GM21737 (cell line): Measurements from ENCODE around the gene ANKRD13D.
"Not testable (repeated sequence)": the region's sequence is repeated elsewhere in the genome, so short reads cannot be mapped to it uniquely, and the experiment has no call there.

Source experiments
- ATAC-seq: cut with Tn5 transposase; IDR thresholded peaks from one replicate; pipeline ENCODE4 v1.9.1; 2021; ENCODE audit warnings: mild to moderate bottlenecking, moderate library complexity; ENCODE audit not compliant: unreplicated experiment

Gene ANKRD13D

DNA sequence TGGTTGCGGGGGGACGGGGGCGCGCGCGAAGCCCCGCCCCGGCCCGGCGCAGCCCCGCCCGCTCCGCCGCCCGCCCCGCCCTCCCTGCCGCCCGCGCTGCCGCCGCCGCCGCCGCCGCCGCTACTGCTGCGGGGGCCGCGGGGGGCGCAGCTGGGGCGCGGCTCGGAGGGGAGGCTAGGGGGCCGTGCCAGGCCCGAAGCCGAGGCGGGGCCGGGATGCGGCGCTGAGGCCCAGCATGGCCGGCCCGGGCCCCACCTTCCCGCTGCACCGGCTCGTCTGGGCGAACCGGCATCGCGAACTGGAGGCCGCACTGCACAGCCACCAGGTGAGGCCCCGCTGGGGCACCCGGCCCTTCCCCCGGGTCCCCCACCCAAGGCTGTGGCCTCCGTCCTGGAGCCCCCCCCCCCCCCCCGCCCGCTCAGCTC, at the start of gene ANKRD13D:
ANKRD13D (plus strand) TSS at position 78 of the 425 bp plus-strand sequence; CDS start at position 236, 158 bp downstream.
- ATAC-seq = no peak

DNA sequence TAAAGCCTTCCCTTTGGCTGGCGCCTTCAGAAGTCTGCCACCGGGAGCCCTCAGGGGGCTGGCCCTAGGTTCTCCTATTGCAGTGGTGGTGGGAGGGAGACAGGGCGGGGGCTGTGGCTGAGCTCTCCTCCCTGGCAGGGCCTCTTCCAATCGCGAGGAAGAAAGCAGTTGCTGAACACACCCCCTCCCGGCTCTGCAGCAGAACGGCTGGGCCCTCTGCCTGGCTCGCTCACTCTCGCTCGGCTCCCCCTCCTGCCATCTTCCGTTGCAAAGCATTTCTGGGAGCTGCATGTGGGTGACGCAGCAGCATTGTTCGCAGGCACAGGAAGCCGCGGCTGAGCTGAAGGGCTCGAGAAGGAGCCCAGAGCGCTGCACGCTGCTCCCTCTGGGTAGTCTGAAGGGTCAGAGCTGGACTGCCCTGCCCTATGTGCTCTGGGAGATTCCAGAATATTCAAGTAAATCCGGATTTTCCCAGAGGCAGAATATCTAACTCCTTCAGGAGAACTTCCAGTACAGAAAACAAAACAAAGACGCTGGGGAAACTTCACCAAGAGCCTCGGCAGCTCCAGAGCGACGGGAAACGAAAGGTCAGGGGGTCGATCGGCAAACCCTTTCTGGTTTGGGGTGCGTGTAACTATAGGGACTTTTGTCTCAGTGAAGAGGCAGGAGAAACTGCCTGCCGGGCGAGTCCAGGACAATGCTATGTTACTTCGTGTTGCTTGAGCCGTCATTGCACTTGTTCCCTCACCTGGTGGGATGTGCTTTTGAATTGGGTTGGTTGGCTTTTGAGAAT, 49.1 kb upstream of the ANKRD13D start:
- ATAC-seq = peak; percentile 76

DNA sequence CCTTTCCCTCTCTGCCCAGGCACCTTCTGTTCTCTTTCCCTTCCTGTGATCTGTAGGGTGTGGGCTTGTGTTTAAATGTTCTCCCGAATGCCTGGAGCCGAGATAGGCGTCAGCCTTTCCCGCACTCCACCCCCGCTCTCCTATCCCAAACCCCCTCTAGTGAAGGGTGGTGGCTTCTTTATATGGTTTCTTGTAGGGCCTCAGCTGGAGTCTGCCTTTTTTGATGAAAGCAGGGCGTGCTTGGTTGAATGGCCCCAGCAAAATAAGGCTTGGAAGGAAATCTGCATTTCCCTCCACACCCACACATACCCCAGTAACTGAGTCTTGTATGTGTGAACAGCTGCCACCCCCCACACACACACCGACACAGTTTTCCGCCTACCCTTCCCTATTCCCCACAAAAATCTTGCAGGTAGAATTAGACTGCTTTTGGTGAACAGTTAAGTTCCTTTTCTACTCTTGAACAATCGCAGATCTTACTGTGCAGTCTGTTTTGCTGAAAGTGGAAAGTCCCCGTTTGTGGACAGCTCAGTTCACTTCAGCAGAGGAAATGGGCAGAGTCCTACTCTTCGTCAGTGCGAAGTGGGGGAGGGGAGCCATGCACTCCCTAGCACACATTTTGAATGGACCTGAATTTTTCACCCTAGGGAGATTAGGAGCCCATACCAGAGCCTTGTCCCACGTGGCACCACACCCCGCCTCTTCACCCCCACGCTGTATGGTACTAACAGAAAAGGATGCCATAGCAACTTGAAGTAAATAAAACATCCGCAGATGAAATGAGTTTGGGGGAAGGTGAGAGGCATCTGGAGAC, 48.3 kb upstream of the ANKRD13D start:
- peak; percentile 41 for ATAC-seq

DNA sequence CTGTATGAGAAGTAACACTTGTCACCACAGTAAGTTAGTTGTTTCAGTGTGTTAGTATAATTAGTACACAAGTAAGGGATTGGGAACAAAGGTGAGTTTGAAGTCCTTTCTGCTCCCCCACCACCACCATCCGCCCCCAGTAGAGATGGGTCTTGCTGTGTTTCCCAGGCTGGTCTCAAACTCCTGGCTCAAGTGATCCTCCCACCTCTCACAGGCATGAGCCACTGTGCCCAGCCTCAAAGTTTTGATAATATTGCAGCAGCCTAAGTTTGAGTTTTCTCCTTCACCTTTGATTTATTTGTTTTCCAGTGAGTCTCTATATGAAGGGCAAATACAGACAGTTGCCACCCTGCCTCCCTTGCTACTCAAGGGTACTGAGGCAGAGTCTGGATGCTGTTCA, 46.6 kb upstream of the ANKRD13D start:
- no peak for ATAC-seq

DNA sequence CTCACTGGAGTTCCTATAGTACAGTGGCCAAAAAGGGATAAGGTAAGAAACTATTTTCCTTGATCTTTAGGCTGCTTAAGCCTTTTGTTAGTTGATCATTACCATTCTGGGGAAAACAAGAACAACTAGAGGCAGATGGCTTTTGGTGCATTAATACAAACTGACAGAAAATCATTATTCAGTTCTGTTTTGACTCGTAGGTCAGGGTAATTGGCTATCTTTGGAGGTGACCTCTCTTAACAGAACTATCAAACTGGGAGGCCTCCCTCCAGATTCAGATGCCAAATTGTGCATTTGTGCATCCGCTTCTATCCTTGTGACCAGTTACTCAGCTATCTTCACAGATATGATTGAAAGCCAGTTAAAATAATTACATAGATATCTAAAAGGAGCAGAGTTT, 46.1 kb upstream of the ANKRD13D start:
- no peak for ATAC-seq

DNA sequence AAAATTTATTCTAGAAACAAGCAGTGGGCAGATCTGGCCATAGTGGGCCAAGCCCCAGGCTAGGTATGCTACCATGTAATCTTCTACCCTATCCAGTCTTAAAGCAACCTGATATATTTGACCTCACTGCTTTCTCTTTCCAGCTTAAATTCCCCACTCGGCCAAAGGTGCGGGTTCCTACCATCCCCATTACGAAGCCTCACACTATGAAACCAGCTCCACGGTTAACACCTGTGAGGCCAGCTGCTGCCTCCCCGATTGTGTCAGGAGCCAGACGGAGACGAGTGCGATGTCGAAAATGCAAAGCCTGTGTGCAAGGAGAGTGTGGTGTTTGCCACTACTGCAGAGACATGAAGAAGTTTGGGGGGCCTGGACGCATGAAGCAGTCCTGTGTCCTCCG, 44.1 kb upstream of the ANKRD13D start:
- no peak for ATAC-seq

DNA sequence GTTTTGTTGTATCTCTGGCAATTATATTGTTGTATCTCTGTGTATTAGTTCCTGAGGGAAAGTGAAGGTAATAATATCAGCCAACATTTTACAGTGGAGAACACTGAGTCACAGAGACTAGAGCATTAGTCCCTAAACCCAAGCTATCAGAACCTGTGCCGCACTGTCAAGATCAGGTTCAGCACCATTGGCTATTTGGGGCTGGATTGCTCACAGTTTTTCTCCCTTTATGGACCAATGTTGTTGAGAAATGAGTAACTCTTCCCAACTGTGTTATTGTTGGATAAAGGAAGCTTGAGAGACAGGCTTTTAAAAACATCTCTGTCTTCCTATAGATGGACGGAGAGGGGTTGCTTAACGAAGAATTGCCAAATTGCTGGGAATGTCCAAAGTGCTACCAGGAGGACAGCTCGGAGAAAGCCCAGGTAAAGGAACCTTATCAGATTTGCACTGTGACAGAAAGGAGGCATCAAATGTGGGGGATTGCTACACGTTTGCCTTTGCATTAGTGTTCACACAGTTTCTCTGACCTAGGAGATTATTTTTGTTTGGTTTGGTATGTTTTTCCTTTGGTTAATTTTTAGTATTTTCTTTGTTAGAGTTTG, 41.1 kb upstream of the ANKRD13D start:
- no peak for ATAC-seq

DNA sequence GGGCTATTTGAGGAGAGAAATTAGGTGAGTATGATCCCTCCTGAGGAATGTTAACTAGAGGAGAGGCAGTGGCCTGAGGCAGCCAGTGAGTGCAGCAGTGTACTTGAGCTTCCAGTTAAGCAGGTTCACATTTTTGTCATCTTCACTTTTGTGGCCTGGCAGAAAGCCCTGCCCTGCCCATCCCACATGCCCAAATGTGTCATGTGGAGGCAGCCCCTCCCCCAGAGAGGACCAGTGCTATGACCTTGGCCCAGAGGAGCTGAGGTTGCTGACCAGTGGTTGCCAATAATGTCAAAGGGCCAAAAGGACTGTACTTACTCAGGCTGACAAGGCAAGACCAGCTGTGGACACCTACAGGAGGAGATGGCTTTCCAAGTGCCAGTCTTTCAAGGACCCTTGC, 40.5 kb upstream of the ANKRD13D start:
- ATAC-seq = no peak

DNA sequence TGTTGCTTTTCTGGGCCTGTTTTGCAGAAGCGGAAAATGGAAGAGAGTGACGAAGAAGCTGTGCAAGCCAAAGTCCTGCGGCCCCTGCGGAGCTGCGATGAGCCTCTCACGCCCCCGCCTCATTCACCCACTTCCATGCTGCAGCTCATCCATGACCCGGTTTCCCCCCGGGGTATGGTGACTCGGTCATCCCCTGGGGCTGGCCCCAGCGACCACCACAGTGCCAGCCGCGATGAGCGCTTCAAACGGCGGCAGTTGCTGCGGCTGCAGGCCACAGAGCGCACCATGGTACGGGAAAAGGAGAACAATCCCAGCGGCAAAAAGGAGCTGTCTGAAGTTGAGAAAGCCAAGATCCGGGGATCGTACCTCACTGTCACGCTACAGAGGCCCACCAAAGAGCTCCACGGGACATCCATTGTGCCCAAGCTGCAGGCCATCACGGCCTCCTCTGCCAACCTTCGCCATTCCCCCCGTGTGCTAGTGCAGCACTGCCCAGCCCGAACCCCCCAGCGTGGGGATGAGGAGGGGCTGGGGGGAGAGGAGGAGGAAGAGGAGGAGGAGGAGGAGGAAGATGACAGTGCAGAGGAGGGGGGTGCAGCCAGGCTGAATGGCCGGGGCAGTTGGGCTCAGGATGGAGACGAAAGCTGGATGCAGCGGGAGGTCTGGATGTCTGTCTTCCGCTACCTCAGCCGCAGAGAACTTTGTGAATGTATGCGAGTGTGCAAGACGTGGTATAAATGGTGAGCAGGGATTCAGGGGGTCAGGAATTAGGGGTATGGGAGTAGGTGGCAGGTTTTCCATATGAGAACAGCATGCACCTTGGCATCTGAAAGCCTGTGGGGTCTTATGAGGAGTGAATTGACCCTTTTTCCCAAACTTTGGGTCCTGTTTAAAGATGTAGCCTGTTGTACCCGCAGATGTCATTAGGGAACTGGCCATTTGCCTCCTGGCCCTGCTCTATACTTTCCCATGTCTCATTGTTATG, 38.8 kb upstream of the ANKRD13D start:
- ATAC-seq = no peak

DNA sequence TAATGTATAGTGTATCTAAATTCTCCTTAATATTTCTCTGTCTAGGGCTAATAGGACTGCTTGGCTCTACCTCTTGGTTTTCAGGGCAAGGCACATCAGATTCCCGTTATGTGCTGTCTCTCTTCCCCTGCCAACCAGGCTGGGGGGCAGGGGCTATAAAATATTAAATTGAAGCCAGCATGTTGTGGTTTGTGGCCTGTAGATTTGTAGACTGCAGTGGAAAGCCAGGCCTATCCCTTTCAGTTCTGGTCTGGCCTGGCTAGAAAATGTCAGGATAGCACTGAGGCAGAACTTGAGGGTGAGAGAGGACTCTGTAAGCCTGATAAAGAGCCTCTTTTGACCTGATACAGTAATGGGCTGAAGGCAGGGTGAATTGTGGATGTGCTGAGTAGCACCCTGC, 37.3 kb upstream of the ANKRD13D start:
- no peak for ATAC-seq

DNA sequence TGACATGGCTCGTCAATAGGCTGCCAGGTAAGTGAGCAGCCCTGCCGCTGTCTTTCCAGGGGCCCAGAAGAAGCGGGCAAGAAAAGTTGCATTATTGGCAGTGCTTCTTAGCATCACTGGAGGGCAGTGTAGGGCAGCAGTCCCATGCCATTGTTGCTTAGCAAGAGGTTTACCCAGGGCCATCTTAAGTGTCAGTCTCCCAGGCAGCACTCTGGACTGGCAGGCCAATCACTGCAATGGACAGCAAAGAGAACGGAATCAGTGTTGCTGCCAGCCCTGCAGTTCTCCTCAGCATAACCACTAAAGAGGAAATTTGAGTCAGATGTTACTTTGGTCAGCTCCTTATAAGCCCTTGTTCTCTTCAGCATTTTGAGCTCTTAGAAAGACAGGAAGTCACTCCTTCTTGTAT, 36.3 kb upstream of the ANKRD13D start:
- ATAC-seq = no peak

DNA sequence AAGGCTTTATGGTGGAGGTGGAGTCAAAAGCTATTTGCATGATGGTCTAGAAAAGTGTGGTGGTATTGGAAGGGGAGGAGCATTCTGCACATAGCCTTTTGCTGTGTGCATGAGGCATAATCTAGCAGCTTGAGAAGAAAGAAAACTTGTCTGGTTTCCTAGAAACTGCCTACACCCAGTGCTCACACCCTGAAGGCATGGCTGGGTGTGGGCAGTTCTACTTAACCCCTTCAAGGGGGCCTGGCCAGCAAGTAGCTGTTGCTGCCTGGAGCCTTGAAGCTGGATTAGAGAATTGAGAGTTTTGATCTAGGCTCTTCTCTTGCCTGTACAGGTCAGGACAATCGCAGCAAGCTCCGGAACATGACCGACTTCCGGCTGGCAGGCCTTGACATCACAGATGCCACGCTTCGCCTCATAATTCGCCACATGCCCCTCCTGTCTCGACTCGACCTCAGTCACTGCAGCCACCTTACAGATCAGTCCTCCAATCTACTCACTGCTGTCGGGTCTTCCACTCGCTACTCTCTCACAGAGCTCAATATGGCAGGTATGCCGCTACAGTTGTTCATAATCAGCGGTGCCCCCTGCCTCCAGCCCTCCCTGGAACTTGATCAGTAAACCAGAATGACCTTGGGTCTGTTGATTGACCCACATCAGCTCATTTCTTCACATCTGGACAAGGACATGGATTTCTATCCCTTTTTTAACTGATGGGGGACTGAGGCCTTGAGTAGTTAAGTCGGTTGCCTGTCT, 35.1 kb upstream of the ANKRD13D start:
- ATAC-seq = no peak

DNA sequence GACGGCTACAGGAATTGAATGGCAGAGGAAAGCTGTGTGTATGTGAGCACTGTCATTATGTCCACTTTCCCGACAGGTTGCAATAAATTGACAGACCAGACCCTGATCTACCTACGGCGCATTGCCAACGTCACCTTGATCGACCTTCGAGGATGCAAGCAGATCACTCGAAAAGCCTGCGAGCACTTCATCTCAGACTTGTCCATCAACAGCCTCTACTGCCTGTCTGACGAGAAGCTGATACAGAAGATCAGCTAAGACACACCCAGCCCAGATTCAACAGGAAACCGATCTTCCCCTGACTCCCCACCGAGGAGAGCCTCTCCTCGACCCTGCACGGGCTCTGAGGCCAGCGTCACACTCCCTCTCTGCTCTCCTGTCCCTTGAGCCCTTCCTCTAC, 34.3 kb upstream of the ANKRD13D start:
- ATAC-seq = no peak

DNA sequence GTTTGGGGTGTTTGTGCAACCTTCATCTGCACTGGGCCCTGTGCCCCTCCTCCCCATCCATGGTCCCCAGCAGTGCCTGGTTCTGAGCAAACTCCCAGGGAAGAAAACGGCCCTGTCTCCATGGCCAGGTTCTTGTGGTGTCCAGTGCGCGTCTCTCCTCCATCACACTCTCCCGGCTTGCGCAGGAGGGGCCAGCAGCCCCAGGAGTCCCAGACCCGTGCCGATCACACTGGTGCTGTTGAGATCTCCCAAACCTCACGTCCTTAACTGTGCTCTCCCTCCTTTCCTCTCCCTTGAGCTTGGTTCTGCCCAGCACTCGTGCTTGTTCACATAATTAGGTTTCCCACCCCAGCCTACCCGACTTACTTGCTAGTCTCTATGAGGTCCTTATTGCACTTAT, 33.8 kb upstream of the ANKRD13D start:
- no peak for ATAC-seq

DNA sequence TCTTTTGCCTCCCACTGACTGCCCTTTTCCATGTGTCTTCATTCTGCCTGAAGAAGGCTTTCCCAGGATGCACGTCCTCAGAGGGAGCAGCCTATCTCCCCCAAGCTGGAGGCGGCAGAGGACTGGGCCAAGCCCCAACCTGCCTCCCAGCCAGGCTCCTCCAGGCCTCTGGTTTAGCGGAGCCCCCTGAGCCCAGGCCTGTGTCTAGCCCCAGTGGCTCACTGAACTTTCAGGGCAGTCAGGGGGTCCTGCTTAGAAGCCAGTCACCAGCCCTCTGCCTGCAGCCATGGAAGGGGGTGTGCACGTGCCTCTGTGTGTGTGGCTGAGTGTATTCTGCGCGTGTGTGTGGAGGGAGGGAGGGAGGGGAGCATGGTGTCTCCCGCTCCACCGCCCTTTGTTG, 33.2 kb upstream of the ANKRD13D start:
- no peak for ATAC-seq

DNA sequence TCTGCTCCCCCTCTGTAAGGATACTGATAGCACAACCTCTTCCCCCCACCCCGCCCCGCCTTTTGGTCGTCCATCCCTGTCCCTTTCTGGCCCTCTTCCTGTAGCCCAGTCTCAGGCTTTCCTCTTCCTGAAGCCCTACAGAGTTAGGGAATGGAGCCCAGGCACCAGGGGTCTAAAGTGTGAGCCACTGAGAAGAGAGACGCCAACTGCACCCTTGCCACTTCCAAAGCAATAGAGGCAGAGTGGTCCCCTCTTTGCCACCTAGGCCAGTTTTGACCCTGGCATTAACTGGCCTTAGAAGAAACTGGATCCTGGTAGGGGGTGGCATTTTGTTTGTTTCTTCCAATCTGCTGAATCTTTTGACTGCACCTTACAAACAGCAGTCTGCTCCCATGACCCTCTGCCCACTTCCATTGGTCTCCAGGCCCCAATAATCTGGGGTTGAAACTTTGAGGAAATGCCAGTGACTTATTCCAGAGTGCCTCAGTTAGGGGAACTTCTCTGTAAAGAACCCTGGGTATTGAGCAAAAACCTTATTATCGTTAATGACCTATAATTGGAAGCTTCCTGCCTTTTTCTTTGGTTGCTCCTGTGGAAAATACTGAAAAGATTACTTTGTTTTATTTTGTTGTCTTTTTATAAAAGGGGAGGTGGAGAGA, 32.5 kb upstream of the ANKRD13D start:
- ATAC-seq = no peak

DNA sequence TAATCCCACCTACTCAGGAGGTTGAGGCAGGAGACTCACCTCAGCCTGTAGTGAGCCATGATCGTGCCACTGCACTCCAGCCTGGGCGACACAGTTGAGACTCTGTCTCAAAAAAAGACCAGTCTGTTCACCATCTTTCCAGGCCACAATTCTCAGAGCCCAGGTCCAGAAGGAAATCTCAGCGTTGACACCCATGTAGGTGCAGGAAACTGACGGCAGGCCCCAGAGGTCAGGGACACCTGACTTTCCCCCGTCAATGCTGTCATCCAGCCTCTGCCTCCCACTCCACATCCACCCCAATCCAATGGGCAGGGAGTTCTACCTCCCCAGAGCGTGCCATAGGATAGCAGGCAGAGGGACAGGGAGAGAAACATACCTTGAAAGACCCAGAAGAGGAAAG, 28.7 kb upstream of the ANKRD13D start:
- no peak for ATAC-seq

DNA sequence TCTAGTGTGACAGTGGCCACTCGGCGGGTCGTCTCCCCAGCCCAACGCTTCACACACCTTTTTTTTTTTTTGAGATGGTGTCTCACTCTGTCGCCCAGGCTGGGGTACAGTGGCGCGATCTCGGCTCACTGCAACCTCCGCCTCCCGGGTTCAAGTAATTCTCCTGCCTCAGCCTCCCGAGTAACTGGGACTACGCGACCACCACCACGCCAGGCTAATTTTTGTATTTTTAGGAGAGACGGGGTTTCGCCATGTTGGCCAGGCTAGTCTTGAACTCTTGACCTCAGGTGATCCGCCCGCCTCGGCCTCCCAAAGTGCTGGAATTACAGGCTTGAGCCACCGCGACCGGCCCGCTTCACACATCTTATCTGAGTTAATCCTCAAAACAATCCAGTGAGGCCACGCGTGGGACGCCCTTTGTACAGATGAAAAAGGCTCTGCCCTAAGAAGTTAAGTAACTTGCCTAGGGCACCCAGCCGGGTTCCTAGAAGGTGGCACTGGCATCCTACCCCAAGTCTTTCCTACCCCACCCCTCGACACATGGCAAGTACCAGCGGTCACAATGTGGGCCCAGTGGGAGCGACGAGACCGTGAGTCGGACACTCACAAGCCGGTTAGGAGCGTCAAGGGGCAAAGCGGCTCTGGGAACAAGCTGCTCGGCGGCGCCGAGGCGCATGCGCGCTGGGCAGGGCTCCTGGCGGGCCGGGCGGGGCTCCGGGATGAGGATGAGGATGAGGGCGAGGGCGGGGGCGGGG, 28.0 kb upstream of the ANKRD13D start:
- not testable (repeated sequence) for ATAC-seq

DNA sequence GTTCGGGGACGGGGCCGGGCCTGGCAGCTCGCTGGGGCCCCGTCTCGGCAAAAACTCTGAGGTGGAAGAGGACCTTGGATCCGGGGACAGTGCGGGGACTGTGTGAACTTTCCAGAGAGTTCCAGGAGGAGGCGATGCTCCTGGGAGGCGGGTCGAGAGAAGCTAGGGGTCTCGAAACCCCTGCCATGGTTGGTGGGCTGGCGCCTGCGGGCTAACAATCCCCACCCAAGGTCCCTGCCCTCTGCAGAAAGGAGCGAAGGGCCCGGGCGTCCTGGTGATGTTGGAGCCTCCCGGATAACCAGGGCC, 27.5 kb upstream of the ANKRD13D start:
- ATAC-seq = no peak
